ENCODE results near the gene ARHGAP18.
A peak's percentile ranks its signal among the peaks of the same experiment; 100 is the strongest.

The ARHGAP18 gene

GRCh38 chr6:129709769-129710449 is at the start of gene ARHGAP18:
TSS of gene ARHGAP18 (minus strand) at chr6:129710177. CDS start at chr6:129710136, 41 bp downstream.
- ATAC-seq, result peak; percentile 95 to 96

GRCh38 chr6:129755787-129756186 is 45.8 kb upstream of the ARHGAP18 start:
- ATAC-seq, result no peak

GRCh38 chr6:129754750-129755149 is 44.8 kb upstream of the ARHGAP18 start:
- ATAC-seq, result no peak

GRCh38 chr6:129753422-129753821 is 43.4 kb upstream of the ARHGAP18 start:
- no peak for ATAC-seq

- ATAC-seq, result no peak
These were observed 41.4 kb upstream of the ARHGAP18 start for GRCh38 chr6:129751384-129751783.

GRCh38 chr6:129750360-129750759 is 40.4 kb upstream of the ARHGAP18 start:
- no peak for ATAC-seq

- ATAC-seq, result peak; percentile 12 to 14
These were observed 39.8 kb upstream of the ARHGAP18 start for GRCh38 chr6:129749749-129750120.

GRCh38 chr6:129748901-129749748 is 39.1 kb upstream of the ARHGAP18 start:
- no peak for ATAC-seq

GRCh38 chr6:129748212-129748900 is 38.4 kb upstream of the ARHGAP18 start:
- ATAC-seq, result peak; percentile 95 to 98

- no peak for ATAC-seq
These were observed 37.7 kb upstream of the ARHGAP18 start for GRCh38 chr6:129747588-129748112.

- no peak for ATAC-seq
These were observed 34.9 kb upstream of the ARHGAP18 start for GRCh38 chr6:129744880-129745237.

- ATAC-seq, result no peak
These were observed 34.4 kb upstream of the ARHGAP18 start for GRCh38 chr6:129744201-129744879.

- ATAC-seq, result no peak
These were observed 30.0 kb upstream of the ARHGAP18 start for GRCh38 chr6:129740013-129740412.

GRCh38 chr6:129736105-129736504 is 26.1 kb upstream of the ARHGAP18 start:
- ATAC-seq, result no peak

- no peak for ATAC-seq
These were observed 23.3 kb upstream of the ARHGAP18 start for GRCh38 chr6:129733290-129733689.

- no peak for ATAC-seq
These were observed 22.6 kb upstream of the ARHGAP18 start for GRCh38 chr6:129732542-129732941.

- no peak for ATAC-seq
These were observed 22.1 kb upstream of the ARHGAP18 start for GRCh38 chr6:129732034-129732433.

GRCh38 chr6:129731428-129731827 is 21.5 kb upstream of the ARHGAP18 start:
- ATAC-seq, result no peak

- no peak for ATAC-seq
These were observed 20.6 kb upstream of the ARHGAP18 start for GRCh38 chr6:129730477-129731165.

GRCh38 chr6:129726650-129727049 is 16.7 kb upstream of the ARHGAP18 start:
- ATAC-seq, result no peak

- no peak for ATAC-seq
These were observed 15.4 kb upstream of the ARHGAP18 start for GRCh38 chr6:129725341-129725740.

GRCh38 chr6:129719692-129720091 is 9.7 kb upstream of the ARHGAP18 start:
- ATAC-seq, result no peak
